K562 (cell line): ENCODE data around the gene DAPK2. TPM values are rescaled to one million over a fixed set of nuclear protein-coding genes. Genes with fewer than 3 reads are reported as not detected.

Experiments used
- CREM ChIP-seq: IDR thresholded peaks from 2 replicates; pipeline ENCODE4 v1.6.1; 2014; ENCODE audit warnings: antibody characterized with exemption, low read depth
- ELK3 ChIP-seq: fragments of 450-650 bp; formaldehyde crosslinking; IDR thresholded peaks from 2 replicates; pipeline ENCODE4 v1.4.0; 2020; ENCODE audit warnings: mild to moderate bottlenecking
- JUND ChIP-seq, 2 experiments: IDR thresholded peaks; 2 replicates in 1 of 2; 3 replicates in 1 of 2; pipeline ENCODE4 v1.6.1; 2011; ENCODE audit warnings: borderline replicate concordance in 2 of 2, low read depth in 2 of 2, low read length in 2 of 2, improper control_type of control experiment in 1 of 2, missing biosample characterization in 1 of 2, missing genetic modification characterization in 1 of 2, missing genetic modification reagents in 1 of 2
- KDM4B ChIP-seq, 2 experiments: fragments of 450-650 bp in 1 of 2; sonication (generic) in 1 of 2; IDR thresholded peaks; 2 replicates each; pipeline ENCODE4 v1.6.1; 2016 to 2017; ENCODE audit warnings: borderline replicate concordance in 2 of 2, antibody characterized with exemption in 1 of 2, low read depth in 1 of 2, mild to moderate bottlenecking in 1 of 2
- KLF1 ChIP-seq: fragments of 450-650 bp; IDR thresholded peaks from 2 replicates; pipeline ENCODE4 v1.6.1; 2016; ENCODE audit warnings: missing genetic modification characterization, missing compliant biosample characterization
- L3MBTL2 ChIP-seq: fragments of 450-650 bp; IDR thresholded peaks from 2 replicates; pipeline ENCODE4 v1.6.1; 2016; ENCODE audit warnings: mild to moderate bottlenecking, moderate library complexity
- MTA2 ChIP-seq: fragments of 450-650 bp; IDR thresholded peaks from 2 replicates; pipeline ENCODE4 v1.6.1; 2016; ENCODE audit warnings: low read depth
- SAFB ChIP-seq: fragments of 200-400 bp; formaldehyde crosslinking; IDR thresholded peaks from 2 replicates; pipeline ENCODE4 v1.6.1; 2017; ENCODE audit warnings: low read depth, low read length, borderline replicate concordance
- TAF15 ChIP-seq: fragments of 200-400 bp; formaldehyde crosslinking; IDR thresholded peaks from 2 replicates; pipeline ENCODE4 v1.6.1; 2017; ENCODE audit warnings: mild to moderate bottlenecking, low read depth, low read length, moderate library complexity
- ZNF584 ChIP-seq: fragments of 200-800 bp; sonication (Bioruptor generic); IDR thresholded peaks from 2 replicates; pipeline ENCODE4 v1.6.1; 2016; ENCODE audit warnings: low read depth, mild to moderate bottlenecking, missing genetic modification characterization, missing compliant biosample characterization
- polyA plus RNA-seq, 8 experiments: library from polyadenylated mRNA; depleted of rRNA in 4 of 8; stranded (reverse) in 5 of 8; unstranded in 3 of 8; fragments of >200 nt; fragmentation: Nextera tagmentation in 2 of 8; fragmentation: Illumina TruSeq in 1 of 8; extraction: Ambion mirVana in 2 of 8; extraction: Trizol in 1 of 8; gene quantifications; 2 replicates each; pipeline versions ENCODE4 v1.2.1 to v1.2.3, GENCODE V29; 2011 to 2014; ENCODE audit warnings: inconsistent platforms in 1 of 8, missing spikeins in 1 of 8
- total RNA-seq, 7 experiments: library from RNA; depleted of rRNA in 6 of 7; stranded (reverse); fragments of >200 nt in 6 of 7; fragmentation: Illumina TruSeq in 2 of 7; extraction: Trizol in 2 of 7; gene quantifications; 2 replicates each; pipeline versions ENCODE4 v1.2.1 to v1.2.3, GENCODE V29; 2011 to 2021; ENCODE audit warnings: low replicate concordance in 1 of 7
- TF ChIP-seq, protein P1 (sequence below): fragments of 450-650 bp; formaldehyde crosslinking; IDR thresholded peaks from 2 replicates; pipeline ENCODE4 v1.4.0; 2020; ENCODE audit warnings: mild to moderate bottlenecking, moderate library complexity
- TF ChIP-seq, protein P2 (sequence below), 2 experiments: fragments of 450-650 bp in 1 of 2; sonication (generic) in 1 of 2; formaldehyde crosslinking in 1 of 2; IDR thresholded peaks in 1 of 2; conservative IDR thresholded peaks in 1 of 2; 2 replicates each; pipeline versions ENCODE4 v1.6.1 to v1.8.1; 2016 to 2023; ENCODE audit warnings: mild to moderate bottlenecking in 2 of 2, moderate library complexity in 2 of 2, inconsistent platforms in 1 of 2, missing genetic modification reagents in 1 of 2

The DAPK2 gene
- total and polyA plus RNA-seq, 9 of the 15 experiments (the other 6 are each of a cell fraction or from before 2014, with no cell fraction given), result 0.14 to 5.2 (median 2.2) TPM

DNA sequence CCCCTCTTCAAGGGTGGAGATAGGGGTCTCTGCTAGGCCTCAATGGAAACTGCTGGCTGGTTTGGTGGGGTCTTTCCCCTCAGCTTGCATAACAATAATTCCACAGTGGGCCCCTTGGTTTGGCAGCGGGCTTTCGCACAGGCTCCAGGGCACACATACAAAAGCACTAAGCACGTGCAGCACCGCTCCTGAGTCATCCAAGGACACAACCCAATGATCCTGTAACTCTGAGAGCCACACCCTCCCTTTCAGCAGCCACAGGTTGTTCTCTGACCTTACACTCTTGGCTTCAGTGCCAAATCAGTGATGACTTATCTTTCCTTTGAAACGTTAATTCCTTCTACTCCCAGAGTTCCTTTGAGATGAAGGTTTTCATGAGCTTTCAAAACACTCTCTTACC lies 41.7 kb downstream of the DAPK2 start (continued):
- TF ChIP-seq JUND (IDR thresholded peaks at IDR 0.05; ENCODE audit: borderline replicate concordance, low read depth, low read length) (peak; percentile 81), JUND (tag; IDR thresholded peaks at IDR 0.05; ENCODE audit: borderline replicate concordance, low read depth, low read length) (peak; percentile 73; the same call in 1 of the 3 replicates), MTA2 (no peak), CREM (peak; percentile 50; the same call in 1 of the 2 replicates), KLF1 (tag) (0 out of 2 replicates have a peak, but pooled peaks have one; percentile 25), ELK3 (CRISPR knock-in tag) (no peak), ZNF584 (CRISPR knock-in tag) (no peak), L3MBTL2 (peak; percentile 93), KDM4B (IDR thresholded peaks at IDR 0.05; ENCODE audit: borderline replicate concordance in 2 of 2, low read depth in 1 of 2) (no peak), SAFB (no peak), TAF15 (no peak)
- TF ChIP-seq, protein P1, sequence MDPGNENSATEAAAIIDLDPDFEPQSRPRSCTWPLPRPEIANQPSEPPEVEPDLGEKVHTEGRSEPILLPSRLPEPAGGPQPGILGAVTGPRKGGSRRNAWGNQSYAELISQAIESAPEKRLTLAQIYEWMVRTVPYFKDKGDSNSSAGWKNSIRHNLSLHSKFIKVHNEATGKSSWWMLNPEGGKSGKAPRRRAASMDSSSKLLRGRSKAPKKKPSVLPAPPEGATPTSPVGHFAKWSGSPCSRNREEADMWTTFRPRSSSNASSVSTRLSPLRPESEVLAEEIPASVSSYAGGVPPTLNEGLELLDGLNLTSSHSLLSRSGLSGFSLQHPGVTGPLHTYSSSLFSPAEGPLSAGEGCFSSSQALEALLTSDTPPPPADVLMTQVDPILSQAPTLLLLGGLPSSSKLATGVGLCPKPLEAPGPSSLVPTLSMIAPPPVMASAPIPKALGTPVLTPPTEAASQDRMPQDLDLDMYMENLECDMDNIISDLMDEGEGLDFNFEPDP (CRISPR knock-in tag), result no peak
- TF ChIP-seq, protein P2, sequence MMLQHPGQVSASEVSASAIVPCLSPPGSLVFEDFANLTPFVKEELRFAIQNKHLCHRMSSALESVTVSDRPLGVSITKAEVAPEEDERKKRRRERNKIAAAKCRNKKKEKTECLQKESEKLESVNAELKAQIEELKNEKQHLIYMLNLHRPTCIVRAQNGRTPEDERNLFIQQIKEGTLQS (IDR thresholded peaks at IDR 0.05), result peak; percentile 65
- TF ChIP-seq, protein P2 (CRISPR knock-in tag; conservative IDR thresholded peaks at IDR 0.05), result no peak
